GM23248 (cell line): Measurements from ENCODE around the gene TUBA1B. TPM values are rescaled to one million over a fixed set of nuclear protein-coding genes. Genes with fewer than 3 reads are reported as not detected.

Source experiments
- DNase-seq: peaks from one replicate; pipeline ENCODE4 v3.0.0-alpha.2; 2015
- H2AFZ ChIP-seq: fragments of 200-600 bp; sonication (generic); 2 replicates; pipeline ENCODE4 v1.6.1; 2016; ENCODE audit warnings: antibody characterized with exemption
- H3F3A ChIP-seq: fragments of 200-600 bp; sonication (generic); 2 replicates; pipeline ENCODE4 v1.6.1; 2016; ENCODE audit warnings: mild to moderate bottlenecking, antibody characterized with exemption, mixed run types; ENCODE audit not compliant: insufficient read depth
- H3K27ac ChIP-seq: fragments of 200-600 bp; sonication (generic); 2 replicates; pipeline ENCODE4 v1.5.1; 2016; ENCODE audit warnings: mild to moderate bottlenecking
- H3K27me3 ChIP-seq: fragments of 200-600 bp; sonication (generic); replicated peaks from 2 replicates; pipeline ENCODE4 v1.6.1; 2016; ENCODE audit warnings: mild to moderate bottlenecking; ENCODE audit not compliant: insufficient read depth
- H3K36me3 ChIP-seq: fragments of 200-600 bp; sonication (generic); 2 replicates; pipeline ENCODE4 v1.6.1; 2016; ENCODE audit warnings: low read depth, mild to moderate bottlenecking
- H3K4me1 ChIP-seq: fragments of 200-600 bp; sonication (generic); 2 replicates; pipeline ENCODE4 v1.6.1; 2016; ENCODE audit warnings: mild to moderate bottlenecking; ENCODE audit not compliant: insufficient read depth
- H3K4me2 ChIP-seq: fragments of 200-600 bp; sonication (generic); one replicate; pipeline ENCODE4 v1.6.1; 2016; ENCODE audit warnings: mild to moderate bottlenecking; ENCODE audit not compliant: unreplicated experiment
- H3K4me3 ChIP-seq: fragments of 200-600 bp; sonication (generic); 2 replicates; pipeline ENCODE4 v1.5.1; 2016; ENCODE audit warnings: mild to moderate bottlenecking
- H3K79me2 ChIP-seq: fragments of 200-600 bp; sonication (generic); 2 replicates; pipeline ENCODE4 v1.6.1; 2016; ENCODE audit warnings: mild to moderate bottlenecking; ENCODE audit not compliant: insufficient read depth
- H3K9ac ChIP-seq: fragments of 200-600 bp; sonication (generic); 2 replicates; pipeline ENCODE4 v1.6.1; 2016; ENCODE audit warnings: mild to moderate bottlenecking
- H3K9me2 ChIP-seq: fragments of 200-600 bp; sonication (generic); 2 replicates; pipeline ENCODE4 v1.6.1; 2016; ENCODE audit warnings: mixed run types, mild to moderate bottlenecking, moderate library complexity; ENCODE audit not compliant: insufficient read depth
- H3K9me3 ChIP-seq: fragments of 200-600 bp; sonication (generic); one replicate; pipeline ENCODE4 v1.6.1; 2017; ENCODE audit warnings: low read depth
- H4K20me1 ChIP-seq: fragments of 200-600 bp; sonication (generic); 2 replicates; pipeline ENCODE4 v1.6.0; 2016; ENCODE audit not compliant: insufficient read depth
- EZH2 ChIP-seq: fragments of 200-600 bp; sonication (generic); IDR thresholded peaks from 2 replicates; pipeline ENCODE4 v1.6.1; 2018; ENCODE audit warnings: antibody characterized with exemption, mild to moderate bottlenecking; ENCODE audit not compliant: insufficient read depth, poor library complexity, severe bottlenecking
- EZH2phosphoT487 ChIP-seq: fragments of 200-600 bp; sonication (generic); IDR thresholded peaks from 2 replicates; pipeline ENCODE4 v1.6.1; 2018; ENCODE audit warnings: antibody characterized with exemption, moderate library complexity, mild to moderate bottlenecking, low read depth; ENCODE audit not compliant: insufficient read depth
- WGBS, 2 experiments: methylation state at CpG; one replicate each; pipeline ENCODE4 v1.1.6; 2015 to 2017; ENCODE audit warnings: low lambda C conversion rate in 2 of 2, low coverage in 1 of 2; ENCODE audit errors: missing lambda C conversion rate in 2 of 2; 5-methylcytosine and 5-hydroxymethylcytosine counted together
- in situ Hi-C: fragments of 300-500 bp; cut with MboI; formaldehyde crosslinking; loops from 2 replicates; pipeline ENCODE4 v1.15.0; 2020
- polyA plus RNA-seq: library from polyadenylated mRNA; unstranded; fragments of >200 nt; fragmentation: Nextera tagmentation; extraction: Ambion mirVana; gene quantifications from 2 replicates; pipeline ENCODE4 v1.2.1, GENCODE V29; 2016
- total RNA-seq: library from RNA; depleted of rRNA; stranded (reverse); fragments of >200 nt; shearing (Covaris generic); gene quantifications from 2 replicates; pipeline ENCODE4 v1.2.3, GENCODE V29; 2014

The TUBA1B gene
- total and polyA plus RNA-seq, 2 experiments from 2014 or later = 1,195 to 1,776 TPM

GRCh38 chr12:49098035-49098451 is 33.2 kb downstream of the TUBA1B start:
- Histone ChIP-seq H3K27ac (no peak overlapping the region), H3F3A (0 out of 2 replicates have a peak, but pooled peaks cover 16% of the 10 kb centered on the region), H3K27me3 (peaks cover 18% of the 10 kb centered on the region), H3K4me3 (no peak overlapping the region), H3K79me2 (peaks cover 6% of the 10 kb centered on the region; the same call in 1 of the 2 replicates), H3K9me2 (no peaks in the 10 kb centered on the region), H2AFZ (no peak overlapping the region), H3K4me1 (0 out of 2 replicates have a peak, but pooled peaks cover 4% of the 10 kb centered on the region), H3K4me2 (no peak overlapping the region), H3K36me3 (peaks cover 14% of the 10 kb centered on the region), H3K9me3 (no peaks in the 10 kb centered on the region), H3K9ac (no peak overlapping the region), H4K20me1 (no peaks in the 10 kb centered on the region)
- no peak for TF ChIP-seq EZH2
- TF ChIP-seq EZH2phosphoT487 = no peak
- in situ Hi-C loops = loop anchor here (10.0 kb wide), 1 partner anchor 137 kb away; no protein-coding TSS in a partner anchor
- DNase-seq = peak; percentile 50
- WGBS, 2 experiments = 65 to 69% methylated on average over 4 of the region's 4 CpGs

- WGBS, 2 experiments = 84 to 88% methylated on average over 3 of the region's 3 CpGs
- Histone ChIP-seq H3K4me3 (no peak overlapping the region), H3K4me2 (no peak overlapping the region), H3F3A (0 out of 2 replicates have a peak, but pooled peaks cover 16% of the 10 kb centered on the region), H3K27ac (no peak overlapping the region), H3K9ac (no peak overlapping the region), H2AFZ (no peak overlapping the region), H4K20me1 (no peaks in the 10 kb centered on the region), H3K36me3 (peaks cover 11% of the 10 kb centered on the region), H3K79me2 (no peaks in the 10 kb centered on the region), H3K9me2 (no peaks in the 10 kb centered on the region), H3K27me3 (peaks cover 19% of the 10 kb centered on the region), H3K4me1 (peaks cover 7% of the 10 kb centered on the region; the same call in 1 of the 2 replicates), H3K9me3 (no peaks in the 10 kb centered on the region)
- TF ChIP-seq EZH2 (no peak), EZH2phosphoT487 (no peak)
- in situ Hi-C loops = loop anchor here (10.0 kb wide), 1 partner anchor 137 kb away; no protein-coding TSS in a partner anchor
- no peak for DNase-seq
These were observed 33.8 kb downstream of the TUBA1B start for GRCh38 chr12:49097381-49097780.

GRCh38 chr12:49094975-49095365 is 36.2 kb downstream of the TUBA1B start:
- Histone ChIP-seq H3K27me3 (peaks cover 19% of the 10 kb centered on the region), H3K9me3 (no peaks in the 10 kb centered on the region), H3K4me2 (no peak overlapping the region), H3K79me2 (no peaks in the 10 kb centered on the region), H3K4me1 (peaks cover 14% of the 10 kb centered on the region; the same call in 1 of the 2 replicates), H3K36me3 (peaks cover 3% of the 10 kb centered on the region; the same call in 1 of the 2 replicates), H2AFZ (no peak overlapping the region), H3K9ac (no peak overlapping the region), H4K20me1 (no peaks in the 10 kb centered on the region), H3K9me2 (no peaks in the 10 kb centered on the region), H3F3A (peaks cover 16% of the 10 kb centered on the region; the same call in 1 of the 2 replicates), H3K27ac (no peak overlapping the region), H3K4me3 (no peak overlapping the region)
- TF ChIP-seq EZH2 (no peak), EZH2phosphoT487 (no peak)
- DNase-seq = no peak
- 63 to 72% methylated on average over 2 of the region's 2 CpGs for WGBS, 2 experiments
- in situ Hi-C loops = loop anchor here (10.0 kb wide), 1 partner anchor 140 kb away; no protein-coding TSS in a partner anchor

GRCh38 chr12:49094160-49094974 is 36.8 kb downstream of the TUBA1B start, which contains the start of gene DHH:
TSS of gene DHH (minus strand) at chr12:49094801. CDS start at chr12:49094512, 289 bp downstream.
- peaks cover 19% of the 10 kb centered on the region for H3K27me3 ChIP-seq
- in situ Hi-C loops = loop anchor here (10.0 kb wide), 1 partner anchor 140 kb away; no protein-coding TSS in a partner anchor

More at GRCh38 chr12:49094160-49094974, 36.8 kb downstream of the TUBA1B start, which contains the start of gene DHH:
- TF ChIP-seq EZH2 = peak; percentile 86
- no peak for TF ChIP-seq EZH2phosphoT487
- H3K36me3 ChIP-seq = peaks cover 3% of the 10 kb centered on the region; the same call in 1 of the 2 replicates
- no peaks in the 10 kb centered on the region for H3K79me2 ChIP-seq
- H3K4me1 ChIP-seq = peaks cover 14% of the 10 kb centered on the region; the same call in 1 of the 2 replicates
- DNase-seq = peak; percentile 34
- H2AFZ ChIP-seq = no peak within 1 kb of the TSS
- no peaks in the 10 kb centered on the region for H3K9me3 ChIP-seq
- 6 to 7% methylated on average over 38 to 49 of the region's 49 CpGs for WGBS, 2 experiments
- no peaks in the 10 kb centered on the region for H3K9me2 ChIP-seq
- peaks cover 16% of the 10 kb centered on the region; the same call in 1 of the 2 replicates for H3F3A ChIP-seq
- H3K9ac ChIP-seq = no peak within 1 kb of the TSS
- no peak within 1 kb of the TSS for H3K27ac ChIP-seq
- peak within 1 kb of the TSS; percentile 37 for H3K4me2 ChIP-seq
- H3K4me3 ChIP-seq = 0 out of 2 replicates have a peak within 1 kb of the TSS, but pooled peaks have one; percentile 11
- no peaks in the 10 kb centered on the region for H4K20me1 ChIP-seq
